HEK293 (cell line): ENCODE measurements around the gene FTL.
A peak's percentile ranks its signal among the peaks of the same experiment; 100 is the strongest.

ENCODE experiments used
- CTCF ChIA-PET: fragments of 350-600 bp; formaldehyde crosslinking; extraction: SDS; loops from one replicate; lab custom pipeline; 2021; ENCODE audit warnings: antibody characterized with exemption; lab: Yijun Ruan, JAX
- POLR2A ChIA-PET: fragments of 300-600 bp; formaldehyde crosslinking; extraction: SDS; loops from one replicate; lab custom pipeline; 2020; ENCODE audit warnings: antibody characterized with exemption, inconsistent platforms; lab: Yijun Ruan, JAX
- H3K27ac ChIP-seq: fragments of 200-500 bp; sonication (Bioruptor generic); 2 replicates; pipeline ENCODE4 v1.5.1; 2014; ENCODE audit warnings: low read depth, low read length, control low read depth, inconsistent platforms; ENCODE audit errors: extremely low read depth
- H3K36me3 ChIP-seq, 2 experiments: fragments of 200-500 bp in 1 of 2; sonication (Bioruptor generic) in 1 of 2; 1 replicate in 1 of 2; 2 replicates in 1 of 2; pipeline ENCODE4 v1.5.1; 2014 to 2017; ENCODE audit warnings: inconsistent platforms in 2 of 2, low read length in 2 of 2; ENCODE audit not compliant: control insufficient read depth in 2 of 2, insufficient read depth in 1 of 2
- H3K4me1 ChIP-seq: fragments of 200-500 bp; sonication (Bioruptor generic); 2 replicates; pipeline ENCODE4 v1.5.1; 2014; ENCODE audit warnings: mild to moderate bottlenecking, low read length, inconsistent platforms; ENCODE audit not compliant: control insufficient read depth, insufficient read depth
- H3K4me3 ChIP-seq: 2 replicates; pipeline ENCODE4 v1.5.1; 2011; ENCODE audit warnings: low read depth, mild to moderate bottlenecking, control low read depth, low read length, moderate library complexity
- H3K9me3 ChIP-seq: fragments of 200-500 bp; sonication (Bioruptor generic); 2 replicates; pipeline ENCODE4 v1.5.1; 2014; ENCODE audit warnings: low read depth, low read length, inconsistent platforms; ENCODE audit not compliant: control insufficient read depth, insufficient read depth
- ATF2 ChIP-seq: fragments of 450-650 bp; formaldehyde crosslinking; IDR thresholded peaks from 2 replicates; pipeline ENCODE4 v1.5.1; 2016; ENCODE audit warnings: missing biosample characterization, missing genetic modification characterization, low read depth
- HOXA7 ChIP-seq: sonication (generic); formaldehyde crosslinking; IDR thresholded peaks from 2 replicates; pipeline ENCODE4 v1.8.1; 2022; ENCODE audit warnings: missing genetic modification reagents, borderline replicate concordance
- PRDM10 ChIP-seq: fragments of 450-650 bp; formaldehyde crosslinking; IDR thresholded peaks from 2 replicates; pipeline ENCODE4 v1.5.1; 2016; ENCODE audit warnings: missing biosample characterization, missing genetic modification characterization
- SP3 ChIP-seq: fragments of 450-650 bp; formaldehyde crosslinking; IDR thresholded peaks from 2 replicates; pipeline ENCODE4 v1.5.1; 2016; ENCODE audit warnings: missing biosample characterization, missing genetic modification characterization
- SP7 ChIP-seq: fragments of 450-650 bp; formaldehyde crosslinking; IDR thresholded peaks from 2 replicates; pipeline ENCODE4 v1.5.1; 2016; ENCODE audit warnings: missing biosample characterization, missing genetic modification characterization
- YY2 ChIP-seq: fragments of 450-650 bp; formaldehyde crosslinking; IDR thresholded peaks from 2 replicates; pipeline ENCODE4 v1.5.1; 2016; ENCODE audit warnings: missing biosample characterization, missing genetic modification characterization
- ZBTB17 ChIP-seq: fragments of 450-650 bp; formaldehyde crosslinking; IDR thresholded peaks from 2 replicates; pipeline ENCODE4 v1.5.1; 2016; ENCODE audit warnings: missing biosample characterization, missing genetic modification characterization
- ZBTB48 ChIP-seq: fragments of 450-650 bp; formaldehyde crosslinking; IDR thresholded peaks from 2 replicates; pipeline ENCODE4 v1.5.1; 2016; ENCODE audit warnings: missing biosample characterization, missing genetic modification characterization
- ZFP37 ChIP-seq: fragments of 450-650 bp; formaldehyde crosslinking; IDR thresholded peaks from 2 replicates; pipeline ENCODE4 v1.5.1; 2016; ENCODE audit warnings: missing biosample characterization, missing genetic modification characterization
- ZIC2 ChIP-seq: fragments of 450-650 bp; formaldehyde crosslinking; IDR thresholded peaks from 2 replicates; pipeline ENCODE4 v1.5.1; 2016; ENCODE audit warnings: missing biosample characterization, missing genetic modification characterization
- ZNF132 ChIP-seq: fragments of 450-650 bp; formaldehyde crosslinking; IDR thresholded peaks from 2 replicates; pipeline ENCODE4 v1.5.1; 2017; ENCODE audit warnings: missing biosample characterization, missing genetic modification characterization, borderline replicate concordance
- ZNF133 ChIP-seq: fragments of 450-650 bp; formaldehyde crosslinking; IDR thresholded peaks from 2 replicates; pipeline ENCODE4 v1.5.1; 2016; ENCODE audit warnings: missing biosample characterization, missing genetic modification characterization
- ZNF140 ChIP-seq: fragments of 450-650 bp; formaldehyde crosslinking; IDR thresholded peaks from 2 replicates; pipeline ENCODE4 v1.5.1; 2016; ENCODE audit warnings: missing biosample characterization, missing genetic modification characterization
- ZNF202 ChIP-seq: fragments of 450-650 bp; formaldehyde crosslinking; IDR thresholded peaks from 2 replicates; pipeline ENCODE4 v1.5.1; 2016; ENCODE audit warnings: missing biosample characterization, missing genetic modification characterization, borderline replicate concordance
- ZNF211 ChIP-seq: fragments of 450-650 bp; formaldehyde crosslinking; IDR thresholded peaks from 2 replicates; pipeline ENCODE4 v1.5.1; 2016; ENCODE audit warnings: low read depth, missing biosample characterization, missing genetic modification characterization
- ZNF214 ChIP-seq: fragments of 450-650 bp; formaldehyde crosslinking; IDR thresholded peaks from 2 replicates; pipeline ENCODE4 v1.5.1; 2017; ENCODE audit warnings: missing biosample characterization, mild to moderate bottlenecking, missing genetic modification characterization, borderline replicate concordance
- ZNF23 ChIP-seq: fragments of 450-650 bp; formaldehyde crosslinking; IDR thresholded peaks from 2 replicates; pipeline ENCODE4 v1.5.1; 2016; ENCODE audit warnings: missing biosample characterization, missing genetic modification characterization, borderline replicate concordance
- ZNF311 ChIP-seq: fragments of 450-650 bp; formaldehyde crosslinking; IDR thresholded peaks from 2 replicates; pipeline ENCODE4 v1.5.1; 2017; ENCODE audit warnings: missing biosample characterization, missing genetic modification characterization, borderline replicate concordance
- ZNF335 ChIP-seq: fragments of 450-650 bp; formaldehyde crosslinking; conservative IDR thresholded peaks from 2 replicates; pipeline ENCODE4 v1.5.1; 2016; ENCODE audit warnings: missing biosample characterization, missing genetic modification characterization
- ZNF37A ChIP-seq: fragments of 450-650 bp; IDR thresholded peaks from 2 replicates; pipeline ENCODE4 v1.5.1; 2018; ENCODE audit warnings: missing biosample characterization, missing genetic modification characterization
- ZNF513 ChIP-seq: fragments of 450-650 bp; IDR thresholded peaks from 2 replicates; pipeline ENCODE4 v1.5.1; 2018; ENCODE audit warnings: missing biosample characterization, missing genetic modification characterization
- ZNF561 ChIP-seq: fragments of 450-650 bp; IDR thresholded peaks from 2 replicates; pipeline ENCODE4 v1.5.1; 2018; ENCODE audit warnings: missing biosample characterization, missing genetic modification characterization, borderline replicate concordance
- ZNF664 ChIP-seq: fragments of 450-650 bp; formaldehyde crosslinking; IDR thresholded peaks from 2 replicates; pipeline ENCODE4 v1.5.1; 2016; ENCODE audit warnings: missing biosample characterization, missing genetic modification characterization
- ZNF707 ChIP-seq: fragments of 450-650 bp; formaldehyde crosslinking; IDR thresholded peaks from 2 replicates; pipeline ENCODE4 v1.5.1; 2016; ENCODE audit warnings: missing biosample characterization, missing genetic modification characterization
- ZNF76 ChIP-seq: fragments of 450-650 bp; formaldehyde crosslinking; IDR thresholded peaks from 2 replicates; pipeline ENCODE4; 2016; ENCODE audit warnings: low read depth, missing biosample characterization, missing genetic modification characterization, borderline replicate concordance
- ZNF792 ChIP-seq: fragments of 450-650 bp; formaldehyde crosslinking; IDR thresholded peaks from 2 replicates; pipeline ENCODE4 v1.5.1; 2016; ENCODE audit warnings: missing biosample characterization, missing genetic modification characterization
- ZSCAN23 ChIP-seq: fragments of 450-650 bp; formaldehyde crosslinking; IDR thresholded peaks from 2 replicates; pipeline ENCODE4 v1.5.1; 2016; ENCODE audit warnings: missing biosample characterization, missing genetic modification characterization
- ZSCAN5A ChIP-seq: fragments of 450-650 bp; formaldehyde crosslinking; IDR thresholded peaks from 2 replicates; pipeline ENCODE4 v1.5.1; 2016; ENCODE audit warnings: missing biosample characterization, missing genetic modification characterization

Gene FTL

GRCh38 chr19:48970923-48971395, 5.8 kb downstream of the FTL start (continued):
- TF ChIP-seq ZSCAN5A = no peak
- TF ChIP-seq ZNF311 (tag by site-specific recombination) = no peak
- TF ChIP-seq ZFP37 (tag by site-specific recombination) = no peak
- TF ChIP-seq YY2 (tag by site-specific recombination) = no peak
- no peak for TF ChIP-seq ZNF133
- peak; percentile 52; the same call in 1 of the 2 replicates for TF ChIP-seq PRDM10 (tag by site-specific recombination)
- no peak for TF ChIP-seq ZNF23
- no peak for TF ChIP-seq ZNF513
- no peak for TF ChIP-seq ZNF211
- TF ChIP-seq ZNF132 (tag by site-specific recombination) = no peak
- no peak for TF ChIP-seq ZSCAN23
- TF ChIP-seq ZNF140 = no peak
- TF ChIP-seq ZNF214 = no peak
- no peak for TF ChIP-seq HOXA7 (CRISPR knock-in tag)

- TF ChIP-seq ZNF37A (tag by site-specific recombination) (peak; percentile 98), ZNF792 (no peak), ZNF664 (tag by site-specific recombination) (no peak), ZNF202 (no peak), ATF2 (tag by site-specific recombination) (no peak), SP7 (tag by site-specific recombination) (0 out of 2 replicates have a peak, but pooled peaks have one; percentile 13), ZBTB48 (tag by site-specific recombination) (peak; percentile 55; the same call in 1 of the 2 replicates), ZNF76 (tag by site-specific recombination) (peak; percentile 93), SP3 (0 out of 2 replicates have a peak, but pooled peaks have one; percentile 47), ZNF561 (tag by site-specific recombination) (0 out of 2 replicates have a peak, but pooled peaks have one; percentile 44), ZIC2 (tag by site-specific recombination) (no peak), ZNF132 (tag by site-specific recombination) (no peak), ZBTB17 (tag by site-specific recombination) (0 out of 2 replicates have a peak, but pooled peaks have one; percentile 17), ZNF335 (tag by site-specific recombination) (peak; percentile 62), ZNF707 (tag by site-specific recombination) (no peak)
- no peak overlapping the region for H3K4me3 ChIP-seq
- peaks cover 43% of the 10 kb centered on the region in 2 experiments; a peak in 2 of 3 replicates for H3K36me3 ChIP-seq
- no peaks in the 10 kb centered on the region for H3K4me1 ChIP-seq
- ChIA-PET POLR2A (interaction anchor here (0.6 to 4.2 kb wide), 9 partner anchors 10 to 170 kb away, joined by 3 to 34 read pairs (median 4); partner anchors contain the start of genes FTL, GYS1, PPP1R15A and RUVBL2), CTCF (interaction anchor here (0.6 to 6.3 kb wide), 11 partner anchors 11 to 656 kb away, joined by 3 to 79 read pairs (median 6); partner anchors contain the start of genes FTL, GYS1 and RUVBL2)
- H3K9me3 ChIP-seq = no peaks in the 10 kb centered on the region
- H3K27ac ChIP-seq = no peak overlapping the region
Measured at GRCh38 chr19:48975947-48976847, 11.1 kb downstream of the FTL start.
